HG03342 (cell line): ENCODE data around the gene C12orf54.
"Not testable (repeated sequence)": the region's sequence is repeated elsewhere in the genome, so short reads cannot be mapped to it uniquely, and the experiment has no call there.

Source experiments
- ATAC-seq: cut with Tn5 transposase; IDR thresholded peaks from one replicate; pipeline ENCODE4 v1.9.1; 2021; ENCODE audit warnings: mild to moderate bottlenecking, moderate library complexity; ENCODE audit not compliant: unreplicated experiment

The C12orf54 gene

GRCh38 chr12:48508987-48509386, 26.7 kb downstream of the C12orf54 start:
- ATAC-seq, result no peak

GRCh38 chr12:48510111-48510510, 27.8 kb downstream of the C12orf54 start:
- ATAC-seq, result no peak

- peak; percentile 88 for ATAC-seq
These were observed 30.6 kb downstream of the C12orf54 start for GRCh38 chr12:48512855-48513254.

- ATAC-seq, result no peak
These were observed 32.4 kb downstream of the C12orf54 start for GRCh38 chr12:48514728-48515127.

GRCh38 chr12:48520381-48520780, 38.1 kb downstream of the C12orf54 start:
- not testable (repeated sequence) for ATAC-seq

- no peak for ATAC-seq
These were observed 43.0 kb downstream of the C12orf54 start, which contains the start of gene OR8S1 for GRCh38 chr12:48525332-48525731. TSS of gene OR8S1 (plus strand) at chr12:48525632. CDS start at chr12:48525632, 0 bp downstream.

- no peak for ATAC-seq
These were observed 45.8 kb downstream of the C12orf54 start for GRCh38 chr12:48527891-48528670.

- ATAC-seq, result no peak
These were observed 50.3 kb downstream of the C12orf54 start for GRCh38 chr12:48532601-48533000.

GRCh38 chr12:48536602-48537001, 54.3 kb downstream of the C12orf54 start:
- ATAC-seq, result no peak

GRCh38 chr12:48542300-48542928, 60.1 kb downstream of the C12orf54 start:
- ATAC-seq, result no peak

GRCh38 chr12:48545833-48546469, 63.7 kb downstream of the C12orf54 start:
- ATAC-seq, result no peak
